ENCODE results near the gene ZNF641. TPM values are rescaled to one million over a fixed set of nuclear protein-coding genes. Genes with fewer than 3 reads are reported as not detected.

Gene ZNF641
- total RNA-seq, 1 donor from 2014 or later = 18.5 TPM

GRCh38 chr12:48329199-48329939, 21.4 kb downstream of the ZNF641 start:
- H3K27me3 Mint-ChIP-seq (ENCODE audit: unreplicated experiment) = peaks cover 11% of the 10 kb centered on the region
- H3K4me1 Mint-ChIP-seq (ENCODE audit: unreplicated experiment) = no peaks in the 10 kb centered on the region
- H3K36me3 Mint-ChIP-seq (ENCODE audit: unreplicated experiment) = no peaks in the 10 kb centered on the region
- no peak for DNase-seq (ENCODE audit: extremely low spot score, unreplicated experiment)
- TF ChIP-seq CTCF (IDR thresholded peaks at IDR 0.05) = no peak
- H3K9me3 Mint-ChIP-seq (ENCODE audit: unreplicated experiment) = no peaks in the 10 kb centered on the region
- no peak overlapping the region for H3K27ac Mint-ChIP-seq (ENCODE audit: unreplicated experiment)
- H3K4me3 Mint-ChIP-seq (ENCODE audit: unreplicated experiment) = no peak overlapping the region

GRCh38 chr12:48316491-48316890, 34.2 kb downstream of the ZNF641 start:
- DNase-seq (ENCODE audit: extremely low spot score, unreplicated experiment) = no peak
- Mint-ChIP-seq H3K27ac (ENCODE audit: unreplicated experiment) (no peak overlapping the region), H3K27me3 (ENCODE audit: unreplicated experiment) (peaks cover 5% of the 10 kb centered on the region), H3K4me3 (ENCODE audit: unreplicated experiment) (no peak overlapping the region), H3K9me3 (ENCODE audit: unreplicated experiment) (no peaks in the 10 kb centered on the region), H3K4me1 (ENCODE audit: unreplicated experiment) (no peaks in the 10 kb centered on the region), H3K36me3 (ENCODE audit: unreplicated experiment) (no peaks in the 10 kb centered on the region)
- TF ChIP-seq CTCF (IDR thresholded peaks at IDR 0.05) = no peak

GRCh38 chr12:48311313-48311712, 39.4 kb downstream of the ZNF641 start:
- Mint-ChIP-seq H3K4me1 (ENCODE audit: unreplicated experiment) (no peaks in the 10 kb centered on the region), H3K27ac (ENCODE audit: unreplicated experiment) (no peak overlapping the region), H3K4me3 (ENCODE audit: unreplicated experiment) (no peak overlapping the region), H3K27me3 (ENCODE audit: unreplicated experiment) (peaks cover 15% of the 10 kb centered on the region), H3K9me3 (ENCODE audit: unreplicated experiment) (no peaks in the 10 kb centered on the region), H3K36me3 (ENCODE audit: unreplicated experiment) (no peaks in the 10 kb centered on the region)
- DNase-seq (ENCODE audit: extremely low spot score, unreplicated experiment) = no peak
- TF ChIP-seq CTCF (IDR thresholded peaks at IDR 0.05) = no peak

- no peak for TF ChIP-seq CTCF (IDR thresholded peaks at IDR 0.05)
- Mint-ChIP-seq H3K9me3 (ENCODE audit: unreplicated experiment) (no peaks in the 10 kb centered on the region), H3K4me3 (ENCODE audit: unreplicated experiment) (no peak overlapping the region), H3K27ac (ENCODE audit: unreplicated experiment) (no peak overlapping the region), H3K27me3 (ENCODE audit: unreplicated experiment) (peaks cover 22% of the 10 kb centered on the region), H3K4me1 (ENCODE audit: unreplicated experiment) (no peaks in the 10 kb centered on the region), H3K36me3 (ENCODE audit: unreplicated experiment) (no peaks in the 10 kb centered on the region)
- no peak for DNase-seq (ENCODE audit: extremely low spot score, unreplicated experiment)
These were observed 43.5 kb downstream of the ZNF641 start for GRCh38 chr12:48307269-48307668.

GRCh38 chr12:48305190-48305589, 45.5 kb downstream of the ZNF641 start:
- no peaks in the 10 kb centered on the region for H3K36me3 Mint-ChIP-seq (ENCODE audit: unreplicated experiment)
- TF ChIP-seq CTCF (IDR thresholded peaks at IDR 0.05) = no peak
- peaks cover 13% of the 10 kb centered on the region for H3K27me3 Mint-ChIP-seq (ENCODE audit: unreplicated experiment)
- DNase-seq (ENCODE audit: extremely low spot score, unreplicated experiment) = no peak
- no peaks in the 10 kb centered on the region for H3K4me1 Mint-ChIP-seq (ENCODE audit: unreplicated experiment)
- H3K9me3 Mint-ChIP-seq (ENCODE audit: unreplicated experiment) = no peaks in the 10 kb centered on the region
- no peak overlapping the region for H3K27ac Mint-ChIP-seq (ENCODE audit: unreplicated experiment)
- no peak overlapping the region for H3K4me3 Mint-ChIP-seq (ENCODE audit: unreplicated experiment)

Measured in osteocyte (in vitro differentiated cells).